Cardiac septum (tissue), 1 donor: ENCODE measurements around the gene DNM2. TPM values are rescaled to one million over a fixed set of nuclear protein-coding genes. Genes with fewer than 3 reads are reported as not detected.

Experiments used
- DNase-seq: peaks from one replicate; pipeline ENCODE4 v3.0.0-alpha.2; 2020; ENCODE audit warnings: low spot score
- intact Hi-C: fragments of 100-400 bp; cut with DNase I; formaldehyde crosslinking; loops from one replicate; pipeline ENCODE4 v1.14.0; 2022
- total RNA-seq: library from RNA; stranded (reverse); fragmentation: NEBNext Ultra II Directional; extraction: Animal tissue kit (Norgen Biotek cat#: 25700); gene quantifications from one replicate; pipeline ENCODE4 v1.2.1, GENCODE V29; 2021
- donor health status: DM: no; HTN: no; CAD: no.

Gene DNM2
- total RNA-seq, 1 donor from 2014 or later = 138 TPM

DNA sequence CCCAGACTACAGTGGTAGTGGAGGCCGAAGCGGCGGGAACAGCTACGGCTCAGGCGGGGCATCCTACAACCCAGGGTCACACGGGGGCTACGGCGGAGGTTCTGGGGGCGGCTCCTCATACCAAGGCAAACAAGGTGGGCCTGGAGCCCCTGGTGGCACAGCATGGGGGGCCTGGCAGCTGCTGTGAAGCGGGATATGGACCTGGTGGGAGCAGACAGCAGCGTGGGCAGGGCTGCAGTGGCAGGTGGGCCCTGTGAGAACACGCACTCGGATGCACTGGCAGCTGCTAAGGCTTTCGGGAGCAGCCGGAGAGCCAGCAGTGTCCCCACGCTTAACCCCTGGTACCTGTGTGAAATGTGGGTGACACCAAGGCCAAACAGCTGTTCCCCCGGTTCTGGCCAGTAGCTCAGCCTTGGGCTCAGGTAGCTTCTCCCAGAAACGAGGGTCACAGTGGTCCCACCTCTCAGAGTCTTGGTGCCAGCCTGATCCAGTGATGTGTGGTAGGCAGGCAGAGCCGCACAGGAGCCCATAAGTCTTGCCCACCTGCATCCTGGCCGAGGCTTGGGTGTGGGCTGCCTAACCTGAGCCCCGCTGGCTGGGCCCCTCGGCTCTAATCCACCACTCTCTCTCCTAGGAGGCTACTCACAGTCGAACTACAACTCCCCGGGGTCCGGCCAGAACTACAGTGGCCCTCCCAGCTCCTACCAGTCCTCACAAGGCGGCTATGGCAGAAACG lies 29.2 kb upstream of the DNM2 start:
- intact Hi-C loops = no loop called here

DNA sequence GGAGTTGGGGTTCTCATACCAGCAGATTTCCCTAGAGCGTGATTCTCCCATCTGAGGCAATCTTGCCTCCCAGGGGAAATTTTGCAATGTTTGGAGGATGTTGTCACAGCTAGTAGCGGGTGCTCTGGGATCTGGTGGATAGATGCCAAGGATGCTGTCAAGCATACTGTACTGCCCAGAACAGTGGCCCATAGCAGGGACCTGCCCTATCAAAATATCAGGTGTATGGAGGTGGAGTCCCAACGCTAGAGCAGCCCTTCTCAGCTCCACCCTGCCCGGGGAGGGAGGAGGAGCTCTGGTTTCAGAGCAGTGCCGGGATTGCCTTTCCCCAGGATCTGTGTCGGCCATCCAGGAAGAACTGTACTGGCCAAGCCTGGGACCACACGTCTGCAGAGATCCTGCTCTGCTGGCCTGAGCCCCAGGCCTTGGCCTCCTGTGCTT lies 27.5 kb upstream of the DNM2 start:
- DNase-seq = no peak
- intact Hi-C loops = no loop called here

More for the DNA sequence above, 29.2 kb upstream of the DNM2 start:
- DNase-seq = no peak

DNA sequence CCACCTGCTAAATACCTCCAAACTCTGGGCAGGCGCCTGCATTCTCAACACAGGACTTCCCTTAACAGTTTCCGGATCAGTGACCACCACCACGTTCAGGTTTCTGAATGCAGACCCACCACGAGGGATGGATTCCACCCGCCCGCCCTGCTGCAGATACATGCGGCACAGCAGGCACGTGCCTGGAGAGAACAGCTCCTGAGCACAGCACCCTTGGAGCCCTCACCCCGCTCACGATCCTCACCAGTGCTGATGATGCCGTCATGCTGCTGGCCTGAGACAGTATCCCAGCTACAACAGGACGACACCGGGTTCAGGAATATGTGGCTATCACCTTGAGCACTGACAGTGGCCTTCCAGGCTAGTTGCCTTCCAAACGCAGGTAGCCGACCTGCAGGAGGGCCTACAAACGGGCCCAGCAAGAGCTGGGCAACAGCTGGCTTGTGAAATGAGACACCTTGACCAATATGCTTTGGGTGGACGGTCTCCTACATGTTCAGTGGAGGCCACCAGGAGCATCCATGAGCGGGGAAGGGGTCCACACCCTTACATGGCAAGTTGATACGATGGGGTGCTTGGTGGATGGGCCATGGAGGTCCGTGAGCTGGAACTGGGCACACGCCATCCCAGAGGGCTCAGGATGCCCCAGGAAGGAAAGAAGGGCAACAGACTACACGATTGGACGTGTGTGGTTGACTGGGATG lies 26.5 kb upstream of the DNM2 start:
- DNase-seq = no peak
- intact Hi-C loops = no loop called here

DNA sequence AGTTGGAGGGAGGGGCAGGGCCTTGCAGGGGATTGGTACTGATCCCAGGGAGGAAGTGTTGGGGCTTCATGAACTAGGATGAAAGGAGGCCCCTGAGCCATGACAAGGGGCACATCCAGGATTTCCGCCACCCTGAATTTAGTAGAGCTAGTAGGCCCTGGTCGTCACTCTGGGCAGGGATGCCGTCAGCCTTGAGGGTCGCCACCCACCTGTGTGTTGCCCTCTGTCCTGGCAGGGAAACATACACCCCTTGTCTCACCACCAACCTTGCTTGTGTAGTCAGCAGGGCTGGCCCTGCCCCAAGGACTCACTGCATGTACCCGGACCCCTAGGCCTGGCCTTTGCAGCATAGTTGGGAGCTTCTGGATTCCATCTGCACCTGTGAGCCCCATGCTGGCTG lies 26.0 kb upstream of the DNM2 start:
- DNase-seq = no peak
- intact Hi-C loops = no loop called here

DNA sequence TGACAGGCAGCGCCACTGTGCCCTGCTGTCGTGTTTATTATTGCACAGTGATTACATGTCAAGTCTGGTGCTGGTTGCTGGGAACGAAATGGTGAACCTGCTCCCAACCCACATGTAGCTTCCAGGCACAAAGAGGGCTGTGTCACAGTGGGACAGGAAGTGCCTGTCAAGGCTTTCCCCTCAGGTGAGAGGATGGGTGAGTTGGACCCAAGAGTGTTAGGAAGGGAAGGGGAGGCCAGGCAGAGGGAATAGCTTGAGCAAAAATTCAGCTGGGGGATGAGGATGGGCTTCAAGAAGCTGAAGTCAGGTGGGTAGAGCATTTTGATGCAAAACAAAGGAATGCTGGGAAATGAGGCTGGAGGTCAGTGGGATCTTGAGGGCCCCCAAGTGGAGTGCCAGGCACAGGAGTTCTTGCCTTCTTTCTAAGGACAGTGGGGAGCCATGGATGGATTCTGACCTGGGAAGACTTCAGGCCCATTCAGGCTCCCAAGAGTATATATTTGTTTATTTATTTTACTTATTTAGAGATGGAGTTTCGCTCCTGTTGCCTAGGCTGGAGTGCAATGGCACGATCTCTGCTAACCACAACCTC lies 25.1 kb upstream of the DNM2 start:
- intact Hi-C loops = no loop called here
- no peak for DNase-seq

DNA sequence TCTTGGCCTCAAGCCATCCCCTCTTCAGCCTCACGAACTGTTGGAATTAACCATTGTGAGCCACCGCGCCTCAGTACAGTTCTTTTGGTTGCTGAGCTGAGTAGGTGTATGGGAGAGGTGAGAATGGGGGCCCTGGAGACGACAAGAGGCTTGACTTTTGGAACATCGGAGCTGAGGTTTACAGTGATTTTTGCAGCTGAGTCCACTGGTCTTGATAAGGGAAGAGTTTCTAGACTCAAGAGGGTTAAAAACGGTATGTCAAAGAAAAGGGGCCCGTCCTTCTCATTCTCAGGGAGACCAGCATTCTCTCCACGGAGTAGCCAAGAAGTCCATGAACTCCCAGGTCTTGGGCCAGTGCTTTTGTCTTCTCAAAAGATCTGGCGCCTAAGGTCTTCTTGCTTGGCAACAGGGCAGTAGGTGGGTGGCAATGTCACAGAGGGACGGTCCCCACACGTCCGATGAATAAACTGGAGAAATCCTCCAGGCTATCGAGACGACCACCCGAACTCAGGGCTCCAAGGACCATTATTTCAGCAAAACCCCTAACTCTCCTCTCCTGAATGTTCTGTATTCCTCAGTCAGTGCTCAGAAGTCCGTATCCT lies 23.1 kb upstream of the DNM2 start:
- intact Hi-C loops = loop anchor here (5.0 kb wide), 2 partner anchors 38 to 113 kb away; no protein-coding TSS in a partner anchor

DNA sequence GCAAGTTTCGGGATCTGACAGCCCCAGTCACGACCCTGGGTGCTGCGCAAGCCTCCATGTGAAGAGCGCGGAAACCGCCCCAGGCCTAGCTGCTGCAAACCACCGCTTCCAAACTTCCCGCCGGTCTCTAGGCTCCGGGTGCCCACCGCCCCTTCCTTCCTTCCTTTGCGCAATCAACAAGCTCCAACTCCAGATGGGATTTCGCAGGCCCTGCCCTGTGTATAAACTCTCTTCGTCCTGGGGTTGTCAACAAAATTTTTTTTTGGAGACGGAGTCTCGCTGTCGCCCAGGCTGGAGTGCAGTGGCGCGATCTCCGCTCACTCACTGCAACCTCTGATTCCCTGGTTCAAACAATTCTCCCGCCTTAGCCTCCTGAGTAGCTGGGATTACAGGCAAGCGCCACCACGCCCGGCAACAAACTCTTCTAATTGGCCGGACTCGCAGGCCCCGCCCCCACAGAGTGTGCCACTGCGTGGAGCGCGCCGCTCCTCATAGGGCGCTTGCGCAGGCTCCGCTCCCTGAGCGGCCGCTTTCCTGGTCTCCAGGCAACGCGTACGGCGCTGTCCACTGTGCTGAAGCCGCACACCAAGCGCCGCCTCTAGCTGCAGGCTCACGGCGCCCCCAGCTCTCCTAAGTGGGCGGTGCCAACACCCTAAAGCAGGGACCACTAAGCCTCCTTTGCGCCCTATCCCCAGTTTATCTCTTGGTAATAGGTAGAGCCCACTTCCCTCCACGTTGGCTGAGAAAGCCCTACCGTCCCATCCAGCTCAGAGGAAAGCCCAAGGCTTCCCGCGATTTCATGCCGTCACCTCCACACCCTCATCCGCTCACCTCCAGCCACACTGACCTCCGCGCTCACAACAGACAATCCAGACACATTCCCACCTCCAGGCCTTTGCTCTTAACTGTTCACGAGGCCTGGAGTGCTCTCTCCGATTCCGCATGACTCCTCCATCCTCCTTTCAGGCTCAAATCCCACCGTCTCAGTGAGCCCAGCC lies 22.2 kb upstream of the DNM2 start:
- intact Hi-C loops = loop anchor here (5.0 kb wide), 2 partner anchors 38 to 113 kb away; no protein-coding TSS in a partner anchor
- DNase-seq = peak; percentile 95

More for the DNA sequence above, 23.1 kb upstream of the DNM2 start:
- no peak for DNase-seq

DNA sequence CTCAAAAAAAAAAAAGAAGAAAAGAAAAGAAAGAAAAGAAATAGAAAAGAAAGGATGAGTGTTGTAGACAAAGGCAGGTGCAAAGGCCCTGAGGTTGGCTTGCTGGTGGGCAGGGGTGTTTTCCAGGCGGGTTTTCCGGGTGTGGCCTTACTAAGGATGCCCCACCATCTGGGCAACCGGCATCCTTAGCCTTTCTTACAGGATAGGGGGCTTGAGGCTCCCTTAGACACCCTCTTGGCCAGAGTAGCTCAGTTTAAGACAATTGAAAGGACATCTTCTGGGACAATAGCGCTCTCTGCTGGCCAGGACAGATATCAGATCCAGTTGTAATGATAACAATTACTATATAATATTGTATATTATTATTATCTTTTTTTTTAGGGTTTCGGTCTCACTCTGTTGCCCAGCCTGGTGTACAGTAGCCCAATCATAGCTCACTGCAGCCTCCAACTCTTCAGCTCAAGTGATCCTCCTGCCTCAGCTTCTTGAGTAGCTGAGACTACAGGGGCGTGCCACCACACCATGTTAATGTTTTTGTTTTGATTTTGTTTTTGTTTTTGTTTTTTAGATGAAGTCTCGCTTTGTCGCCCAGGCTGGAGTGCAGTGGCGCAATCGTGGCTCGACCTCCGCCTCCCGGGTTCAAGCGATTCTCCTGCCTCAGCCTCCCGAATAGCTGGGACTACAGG lies 18.1 kb upstream of the DNM2 start:
- intact Hi-C loops = loop anchor here (5.0 kb wide), 2 partner anchors 42 to 117 kb away; no protein-coding TSS in a partner anchor
- no peak for DNase-seq

DNA sequence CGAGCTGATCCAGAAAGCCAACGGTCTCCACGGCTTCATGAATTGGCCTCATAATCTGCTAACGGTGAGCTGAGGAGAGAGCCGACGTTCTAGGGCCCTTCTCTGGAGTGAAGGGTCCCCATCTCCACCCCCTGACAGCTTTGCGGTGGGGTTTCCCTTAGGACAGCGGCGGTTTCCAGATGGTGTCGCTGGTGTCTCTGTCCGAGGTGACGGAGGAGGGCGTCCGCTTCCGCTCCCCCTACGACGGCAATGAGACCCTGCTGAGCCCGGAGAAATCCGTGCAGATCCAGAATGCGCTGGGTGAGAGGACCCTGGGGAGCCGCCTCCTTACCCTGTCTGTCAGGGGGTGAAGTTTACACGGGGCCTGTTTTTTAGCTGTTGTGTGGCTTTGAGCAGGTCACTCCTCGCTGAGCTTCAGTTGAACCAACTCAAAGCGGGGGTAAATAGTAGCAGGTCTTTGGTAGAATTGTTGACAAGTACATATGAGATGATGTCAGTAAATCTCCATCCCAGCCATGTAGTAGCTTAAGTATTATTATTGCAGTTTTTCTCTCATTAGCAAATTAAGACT lies 15.8 kb upstream of the DNM2 start:
- no peak for DNase-seq
- intact Hi-C loops = no loop called here

DNA sequence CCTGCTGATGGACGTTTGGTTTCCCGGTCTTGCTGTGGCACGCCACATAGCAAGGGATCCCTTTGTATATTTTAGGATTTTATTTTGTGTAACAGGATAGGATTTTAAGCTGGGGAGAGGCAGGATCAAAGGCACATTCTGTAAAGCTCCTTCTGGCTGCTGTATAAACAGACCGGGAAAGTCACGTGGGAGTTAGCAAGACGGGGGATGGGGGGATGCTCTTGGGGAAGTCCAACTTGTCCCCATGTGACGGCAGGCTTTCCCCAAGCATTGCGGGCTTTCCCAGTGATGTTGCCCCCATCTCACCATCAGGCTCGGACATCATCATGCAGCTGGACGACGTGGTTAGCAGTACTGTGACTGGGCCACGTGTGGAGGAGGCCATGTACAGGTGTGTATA lies 10.9 kb upstream of the DNM2 start:
- DNase-seq = no peak
- intact Hi-C loops = no loop called here

DNA sequence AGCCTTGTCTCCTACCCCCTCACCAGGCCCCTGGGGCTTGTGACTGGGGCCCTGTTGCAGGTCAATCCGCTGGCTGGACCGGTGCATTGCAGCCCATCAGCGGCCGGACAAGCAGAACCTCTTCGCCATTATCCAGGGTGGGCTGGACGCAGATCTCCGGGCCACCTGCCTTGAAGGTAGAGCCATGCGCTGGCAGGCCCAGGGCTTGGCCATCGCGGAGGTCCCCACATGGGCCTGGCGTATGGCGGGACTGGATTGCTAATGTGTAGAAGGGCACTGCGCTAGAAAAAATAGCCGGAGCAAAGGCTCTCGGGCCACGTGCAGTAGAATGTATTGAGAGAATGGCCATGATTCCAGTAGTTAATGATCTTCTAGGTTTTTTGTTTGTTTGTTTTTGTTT lies 10.4 kb upstream of the DNM2 start:
- intact Hi-C loops = no loop called here

DNA sequence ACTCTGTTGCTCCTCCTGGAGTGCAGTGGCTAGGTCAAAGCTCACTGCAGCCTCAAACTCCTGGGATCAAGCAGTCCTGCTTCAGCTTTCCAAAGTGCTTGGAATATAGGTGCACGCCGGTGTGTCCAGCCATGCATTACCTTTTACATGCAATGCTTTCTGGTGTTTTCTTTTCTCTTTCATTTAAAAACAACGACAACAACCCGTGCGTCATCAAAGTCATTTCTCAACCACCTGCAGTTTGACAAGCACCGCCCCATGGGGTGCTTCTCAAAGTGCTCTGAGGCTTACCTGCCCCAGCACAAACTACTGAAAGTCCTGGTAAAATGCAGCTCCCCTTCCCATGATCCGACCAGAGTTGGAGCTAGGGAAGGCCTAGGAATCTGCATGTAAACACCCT lies 9.6 kb upstream of the DNM2 start:
- intact Hi-C loops = no loop called here
- no peak for DNase-seq

More for the DNA sequence above, 10.4 kb upstream of the DNM2 start:
- no peak for DNase-seq

DNA sequence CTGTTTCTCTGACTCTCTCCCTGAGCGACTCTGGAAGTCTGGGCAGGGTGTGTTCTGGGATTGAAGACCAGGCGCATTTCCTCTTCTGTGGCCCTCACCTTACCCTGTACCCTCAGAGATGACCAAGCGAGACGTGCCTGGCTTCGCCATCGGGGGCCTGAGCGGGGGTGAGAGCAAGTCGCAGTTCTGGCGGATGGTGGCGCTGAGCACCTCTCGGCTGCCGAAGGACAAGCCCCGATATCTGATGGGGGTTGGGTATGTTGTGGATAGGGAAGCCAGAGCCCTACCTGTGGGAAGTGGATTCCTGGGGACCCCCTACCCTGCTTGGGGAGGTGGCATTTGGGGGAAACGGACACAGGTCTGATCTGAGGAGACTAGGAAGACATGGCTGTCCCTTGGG lies 5.8 kb upstream of the DNM2 start:
- intact Hi-C loops = no loop called here

DNA sequence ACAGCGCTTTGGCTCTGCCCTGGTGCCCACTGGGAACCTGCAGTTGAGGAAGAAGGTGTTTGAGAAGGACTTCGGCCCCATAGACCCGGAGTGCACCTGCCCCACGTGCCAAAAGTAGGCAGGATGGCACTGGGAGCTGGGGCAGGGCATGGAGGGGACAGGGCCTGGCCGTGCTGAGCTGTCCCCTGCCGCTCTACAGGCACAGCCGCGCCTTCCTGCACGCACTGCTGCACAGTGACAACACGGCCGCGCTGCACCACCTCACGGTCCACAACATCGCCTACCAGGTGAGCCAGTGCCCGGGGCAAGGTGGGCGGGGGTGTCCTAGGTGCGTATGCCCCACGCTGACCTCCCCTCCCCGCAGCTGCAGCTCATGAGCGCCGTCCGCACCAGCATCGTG lies 5.1 kb upstream of the DNM2 start:
- DNase-seq = no peak
- intact Hi-C loops = no loop called here

More for the DNA sequence above, 5.8 kb upstream of the DNM2 start:
- no peak for DNase-seq

DNA sequence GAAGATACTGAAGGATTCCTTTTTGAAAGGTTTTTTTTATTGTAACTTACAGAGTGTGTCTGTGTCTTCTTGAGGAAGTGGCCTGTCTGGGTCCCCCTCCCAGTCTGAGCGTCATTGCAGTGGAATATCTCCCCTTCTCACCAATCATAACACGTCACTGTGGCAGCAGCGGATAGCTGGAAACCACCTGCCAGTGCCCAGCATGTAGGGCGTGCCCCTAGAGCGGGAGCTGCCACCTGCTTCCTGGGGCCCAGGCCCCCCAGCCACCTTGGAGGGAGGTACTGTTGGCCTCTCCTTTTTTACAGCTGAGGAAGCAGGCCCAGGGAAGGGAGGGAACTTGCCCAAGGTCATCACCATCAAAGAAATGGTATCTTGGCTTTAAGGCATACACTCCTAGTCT lies 4.6 kb upstream of the DNM2 start:
- intact Hi-C loops = no loop called here
- no peak for DNase-seq

DNA sequence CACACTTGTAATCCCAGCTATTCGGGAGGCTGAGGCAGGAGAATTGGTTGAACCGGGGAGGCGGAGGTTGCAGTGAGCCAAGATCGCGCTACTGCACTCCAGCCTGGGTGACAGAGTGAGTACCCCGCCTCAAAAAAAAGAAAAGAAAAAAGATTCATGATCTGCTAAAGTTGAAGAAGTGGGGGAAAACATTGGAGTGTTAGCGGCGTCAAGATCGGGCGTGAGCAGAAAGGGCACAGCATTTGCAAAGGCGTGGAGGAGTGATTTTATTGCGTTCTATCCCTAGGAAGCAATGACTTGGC lies 874 bp upstream of the DNM2 start:
- DNase-seq = no peak
- intact Hi-C loops = loop anchor here (2.0 kb wide), 1 partner anchor 148 kb away; no protein-coding TSS in a partner anchor

DNA sequence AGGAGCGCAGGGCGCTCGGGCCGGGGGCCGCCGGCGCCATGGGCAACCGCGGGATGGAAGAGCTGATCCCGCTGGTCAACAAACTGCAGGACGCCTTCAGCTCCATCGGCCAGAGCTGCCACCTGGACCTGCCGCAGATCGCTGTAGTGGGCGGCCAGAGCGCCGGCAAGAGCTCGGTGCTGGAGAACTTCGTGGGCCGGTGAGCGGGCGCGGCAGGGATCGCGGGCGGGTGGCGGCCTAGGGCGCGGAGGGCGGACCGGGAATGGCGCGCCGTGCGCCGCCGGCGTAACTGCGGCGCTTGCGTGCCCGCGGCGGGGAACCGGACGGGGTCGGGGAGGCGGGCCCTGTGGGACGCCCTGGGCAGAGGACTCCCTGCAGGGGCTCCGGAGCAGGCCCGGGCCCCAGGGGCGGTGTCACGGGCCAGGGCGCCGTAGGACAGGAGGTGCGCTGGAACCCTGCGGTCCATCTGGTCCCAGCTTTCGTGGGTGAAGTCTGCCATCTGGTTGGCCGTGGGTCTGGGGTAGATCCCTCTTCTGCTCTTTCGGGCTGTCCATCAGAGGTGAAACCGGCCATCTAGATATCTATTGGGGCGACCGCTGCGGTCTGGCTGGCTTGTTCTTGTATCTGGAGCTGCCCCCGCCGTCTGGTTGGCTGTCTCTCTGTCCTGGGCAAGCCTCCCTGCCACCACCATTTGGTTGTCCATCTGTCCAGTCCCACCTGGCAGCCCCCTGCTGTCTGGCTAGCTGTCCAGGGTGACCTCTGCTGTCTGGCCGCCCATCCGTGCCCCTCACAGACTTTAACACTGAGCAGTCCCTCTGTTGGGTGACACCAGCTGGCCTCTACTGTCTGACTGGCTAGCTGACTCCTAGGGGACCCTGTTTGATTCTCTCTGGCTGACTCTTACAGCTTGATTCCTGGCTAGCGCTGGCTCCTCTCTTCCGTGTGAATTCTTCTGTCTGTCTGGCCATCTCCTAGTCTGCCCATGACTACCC lies 622 bp downstream of the DNM2 start:
- intact Hi-C loops = loop anchor here (2.0 kb wide), 1 partner anchor 50 kb away; no protein-coding TSS in a partner anchor

More for the DNA sequence above, 622 bp downstream of the DNM2 start:
- peak; percentile 79 for DNase-seq
